Thyroid gland (tissue), 4 donors: Measurements from ENCODE around the gene UNC5C. TPM values are rescaled to one million over a fixed set of nuclear protein-coding genes. Genes with fewer than 3 reads are reported as not detected.

Experiments used
- DNase-seq, 2 donors: peaks; one replicate each; pipeline ENCODE4 v3.0.0-alpha.2; 2019
- H3K27ac ChIP-seq, 3 donors: fragments of 200-600 bp; sonication (generic); 1 replicate in 2 of 3; 2 replicates in 1 of 3; pipeline ENCODE4 v1.5.1; 2016 to 2019; ENCODE audit warnings: mild to moderate bottlenecking in 1 of 3, moderate library complexity in 1 of 3
- H3K27me3 ChIP-seq: fragments of 200-600 bp; sonication (generic); one replicate; pipeline ENCODE4 v1.5.1; 2019
- H3K36me3 ChIP-seq, 2 donors: fragments of 200-600 bp; sonication (generic); one replicate each; pipeline ENCODE4 v1.5.1; 2016 to 2019
- H3K4me1 ChIP-seq, 2 donors: fragments of 200-600 bp; sonication (generic); one replicate each; pipeline ENCODE4 v1.5.1; 2017 to 2019
- H3K4me3 ChIP-seq, 3 donors: fragments of 200-600 bp; sonication (generic); replicated peaks in 1 of 3; 1 replicate in 2 of 3; 2 replicates in 1 of 3; pipeline ENCODE4 v1.5.1; 2016; ENCODE audit warnings: mild to moderate bottlenecking in 1 of 3
- H3K9me3 ChIP-seq: fragments of 200-600 bp; sonication (generic); one replicate; pipeline ENCODE4 v1.5.1; 2017
- CTCF ChIP-seq, 6 experiments: fragments of 200-600 bp in 3 of 6; fragments of 450-650 bp in 3 of 6; sonication (generic) in 3 of 6; IDR thresholded peaks; one replicate each; pipeline ENCODE4 v1.5.1; 2016 to 2019; ENCODE audit warnings: antibody characterized with exemption in 6 of 6, mild to moderate bottlenecking in 2 of 6, inconsistent platforms in 1 of 6, moderate library complexity in 1 of 6
- POLR2A ChIP-seq, 2 donors: fragments of 450-650 bp; IDR thresholded peaks; one replicate each; pipeline ENCODE4 v1.6.1; 2017; ENCODE audit warnings: antibody characterized with exemption in 2 of 2, mild to moderate bottlenecking in 2 of 2, moderate library complexity in 1 of 2
- WGBS, 2 donors: methylation state at CpG; one replicate each; pipeline ENCODE4 v1.1.5; 2017; 5-methylcytosine and 5-hydroxymethylcytosine counted together
- intact Hi-C: fragments of 100-400 bp; cut with DNase I; formaldehyde crosslinking; loops from one replicate; pipeline ENCODE4 v1.15.1; 2023
- total RNA-seq, 4 donors: library from RNA; depleted of rRNA; stranded (reverse); fragments of >200 nt; gene quantifications; one replicate each; pipeline ENCODE4 v1.2.3, GENCODE V29; 2016

UNC5C gene
- total RNA-seq, 4 donors from 2014 or later = 27.1 to 72.0 (median 59.0) TPM

DNA sequence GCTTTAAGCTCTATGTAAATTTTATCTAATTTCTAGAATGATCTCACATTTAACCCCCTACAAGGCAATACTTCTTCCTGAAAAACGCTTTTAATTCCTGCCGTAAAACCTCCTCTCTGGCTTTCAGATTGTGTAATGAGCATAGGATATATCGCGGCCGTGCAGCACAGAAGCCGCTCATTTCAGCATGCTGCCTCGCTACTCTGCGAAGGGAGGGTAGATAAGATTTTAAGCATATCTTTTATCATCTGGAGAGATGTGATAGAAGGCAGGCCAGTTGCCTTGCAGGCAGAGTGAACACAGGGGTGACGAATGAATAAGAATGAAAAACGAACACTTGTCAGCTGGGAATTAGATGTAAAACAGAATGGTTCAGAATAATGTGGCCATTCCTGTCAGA lies 265.5 kb downstream of the UNC5C start:
- H3K9me3 ChIP-seq = no peaks in the 10 kb centered on the region
- no peaks in the 10 kb centered on the region for H3K4me1 ChIP-seq
- intact Hi-C loops = no loop called here
- no peaks in the 10 kb centered on the region for H3K36me3 ChIP-seq
- no peaks in the 10 kb centered on the region for H3K27me3 ChIP-seq
- 75 to 78% methylated on average over 10 of the region's 10 CpGs for WGBS, 2 donors
- DNase-seq = no peak
- H3K4me3 ChIP-seq = no peak overlapping the region
- no peak overlapping the region for H3K27ac ChIP-seq
- no peak for TF ChIP-seq POLR2A (IDR thresholded peaks at IDR 0.05)
- TF ChIP-seq CTCF (IDR thresholded peaks at IDR 0.05) = no peak

GRCh38 chr4:95272797-95273196 lies 276.0 kb downstream of the UNC5C start:
- no peak for DNase-seq
- Histone ChIP-seq H3K36me3 (no peaks in the 10 kb centered on the region), H3K27me3 (no peaks in the 10 kb centered on the region), H3K27ac (peak overlapping the region in 1 of 3 donors; percentile 13), H3K4me1 (peaks cover 22 to 29% of the 10 kb centered on the region in 2 donors), H3K9me3 (no peaks in the 10 kb centered on the region), H3K4me3 (no peak overlapping the region)
- TF ChIP-seq POLR2A (IDR thresholded peaks at IDR 0.05) (no peak), CTCF (IDR thresholded peaks at IDR 0.05) (no peak)
- WGBS, 2 donors = 85 to 87% methylated on average over 3 of the region's 3 CpGs
- intact Hi-C loops = no loop called here

- no peak for TF ChIP-seq POLR2A (IDR thresholded peaks at IDR 0.05)
- TF ChIP-seq CTCF (IDR thresholded peaks at IDR 0.05) = no peak
- WGBS, 2 donors = 82 to 85% methylated on average over 3 of the region's 3 CpGs
- H3K27ac ChIP-seq = peak overlapping the region in 1 of 3 donors; percentile 13
- no peaks in the 10 kb centered on the region for H3K9me3 ChIP-seq
- intact Hi-C loops = no loop called here
- H3K4me3 ChIP-seq = no peak overlapping the region
- no peak for DNase-seq
- no peaks in the 10 kb centered on the region for H3K36me3 ChIP-seq
- H3K27me3 ChIP-seq = no peaks in the 10 kb centered on the region
- peaks cover 29 to 31% of the 10 kb centered on the region in 2 donors for H3K4me1 ChIP-seq
Measured at GRCh38 chr4:95272036-95272435, 276.7 kb downstream of the UNC5C start.

DNA sequence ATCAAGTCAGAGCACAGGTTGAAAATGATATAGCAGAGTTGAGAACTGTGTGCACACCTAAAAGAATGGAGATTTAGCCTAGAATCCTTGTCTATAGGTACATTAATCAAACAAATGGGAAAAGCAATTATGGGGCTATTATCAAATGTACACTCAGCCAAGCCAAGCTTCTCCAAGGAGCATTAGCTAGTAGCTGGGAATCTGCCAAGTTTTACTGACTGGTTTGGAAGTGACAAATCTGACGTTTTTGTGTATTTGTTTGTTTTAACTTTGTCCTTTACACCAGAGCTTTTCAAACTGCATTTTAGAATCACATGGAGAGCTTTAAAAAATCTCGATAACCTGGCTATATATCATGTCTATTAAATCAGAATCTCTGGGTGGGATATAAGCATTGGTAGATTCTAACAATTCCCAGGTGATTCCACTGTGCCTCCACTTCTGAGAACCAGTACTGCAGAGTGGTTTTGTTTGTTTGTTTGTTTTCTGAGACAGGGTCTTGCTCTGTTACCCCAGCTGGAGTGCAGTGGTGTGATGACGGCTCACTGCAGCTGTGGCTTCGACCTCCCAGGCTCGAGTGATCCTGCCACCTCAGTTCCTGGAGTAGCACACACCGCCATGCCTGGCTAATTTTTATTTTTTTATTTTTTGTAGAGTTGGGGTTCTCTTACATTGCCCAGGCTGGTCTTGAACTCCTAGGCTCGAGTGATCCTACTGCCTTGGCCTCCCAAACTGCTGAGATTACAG lies 279.8 kb downstream of the UNC5C start:
- H3K27me3 ChIP-seq = no peaks in the 10 kb centered on the region
- TF ChIP-seq POLR2A (IDR thresholded peaks at IDR 0.05) (no peak), CTCF (IDR thresholded peaks at IDR 0.05) (no peak)
- H3K27ac ChIP-seq = peak overlapping the region; percentile 1 to 26 (median 13)
- peaks cover 24 to 34% of the 10 kb centered on the region in 2 donors for H3K4me1 ChIP-seq
- no peak overlapping the region for H3K4me3 ChIP-seq
- 34 to 41% methylated on average over 7 of the region's 7 CpGs for WGBS, 2 donors
- intact Hi-C loops = no loop called here
- H3K9me3 ChIP-seq = no peaks in the 10 kb centered on the region
- no peaks in the 10 kb centered on the region for H3K36me3 ChIP-seq
- DNase-seq = peak; percentile 61 to 79

DNA sequence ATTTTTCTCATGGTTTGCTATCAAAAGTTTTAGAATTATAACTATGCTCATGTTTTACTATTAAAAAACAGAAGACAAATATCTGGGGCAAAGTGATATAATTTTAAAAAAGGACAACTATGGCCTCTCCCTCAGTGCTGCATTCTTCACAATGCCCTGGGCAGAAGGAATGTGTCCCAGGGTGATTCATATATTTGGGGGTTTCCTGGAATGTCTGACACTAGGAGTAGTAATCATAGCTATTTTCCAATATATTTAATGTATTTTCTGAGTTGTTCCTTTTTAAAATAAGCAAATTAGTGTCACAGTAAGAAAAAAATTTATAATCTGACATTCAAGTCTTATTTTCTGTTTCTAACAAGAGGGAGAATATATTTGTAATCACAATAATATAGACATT lies 281.7 kb downstream of the UNC5C start:
- intact Hi-C loops = no loop called here
- H3K4me1 ChIP-seq = peaks cover 32 to 33% of the 10 kb centered on the region in 2 donors
- TF ChIP-seq CTCF (IDR thresholded peaks at IDR 0.05) = no peak
- TF ChIP-seq POLR2A (IDR thresholded peaks at IDR 0.05) = no peak
- no peak overlapping the region for H3K27ac ChIP-seq
- no peaks in the 10 kb centered on the region for H3K27me3 ChIP-seq
- no peak overlapping the region for H3K4me3 ChIP-seq
- DNase-seq = no peak
- no peaks in the 10 kb centered on the region for H3K36me3 ChIP-seq
- H3K9me3 ChIP-seq = no peaks in the 10 kb centered on the region
